Stimulated activated naive CD8-positive, alpha-beta T cell treated with anti-CD3 and anti-CD28 coated beads, Interleukin-15, amount 100 ng/mL, for 72 hours (primary cell): ENCODE data around the gene SCUBE1.
"Not testable (repeated sequence)": the region's sequence is repeated elsewhere in the genome, so short reads cannot be mapped to it uniquely, and the experiment has no call there.

Experiments used
- ATAC-seq: fragments of 150-1000 bp; cut with Tn5 transposase; 2 replicates; pipeline ENCODE4 v1.10.0; 2021; ENCODE audit warnings: mild to moderate bottlenecking, moderate library complexity
- DNase-seq, 2 donors: peaks; one replicate each; pipeline ENCODE4 v3.0.0; 2021 to 2022
- H3K27ac Mint-ChIP-seq, 2 donors: one replicate each; pipeline ENCODE4 v1.8.0; 2022; ENCODE audit warnings: mild to moderate bottlenecking in 2 of 2, mixed read lengths in 2 of 2, moderate library complexity in 2 of 2
- H3K27me3 Mint-ChIP-seq: one replicate; pipeline ENCODE4 v1.8.0; 2022; ENCODE audit warnings: mixed read lengths
- H3K4me1 Mint-ChIP-seq: one replicate; pipeline ENCODE4 v1.8.0; 2022; ENCODE audit warnings: mild to moderate bottlenecking, mixed read lengths
- H3K4me3 Mint-ChIP-seq, 2 donors: one replicate each; pipeline ENCODE4 v1.8.0; 2022; ENCODE audit warnings: mild to moderate bottlenecking in 2 of 2, mixed read lengths in 2 of 2, moderate library complexity in 1 of 2
- H3K9me3 Mint-ChIP-seq, 2 donors: one replicate each; pipeline ENCODE4 v1.8.0; 2022; ENCODE audit warnings: mixed read lengths in 2 of 2

Gene SCUBE1

GRCh38 chr22:43375951-43376455, 32.8 kb upstream of the SCUBE1 start:
- H3K27ac Mint-ChIP-seq: no peak overlapping the region
- peaks cover 83% of the 10 kb centered on the region for H3K27me3 Mint-ChIP-seq
- ATAC-seq (no peak), DNase-seq (no peak)
- peaks cover 26% of the 10 kb centered on the region for H3K4me1 Mint-ChIP-seq
- no peak overlapping the region for H3K4me3 Mint-ChIP-seq
- peaks cover 11% of the 10 kb centered on the region in 2 donors for H3K9me3 Mint-ChIP-seq

- H3K4me3 Mint-ChIP-seq: no peak overlapping the region
- DNase-seq (no peak), ATAC-seq (no peak)
- no peaks in the 10 kb centered on the region for H3K4me1 Mint-ChIP-seq
- no peak overlapping the region for H3K27ac Mint-ChIP-seq
- H3K27me3 Mint-ChIP-seq: peaks cover 57% of the 10 kb centered on the region
- peaks cover 9 to 11% of the 10 kb centered on the region in 2 donors for H3K9me3 Mint-ChIP-seq
Measured at GRCh38 chr22:43370036-43370435, 26.9 kb upstream of the SCUBE1 start.

- Mint-ChIP-seq H3K9me3 (no peaks in the 10 kb centered on the region), H3K27ac (peak overlapping the region in 1 of 2 donors; percentile 2), H3K4me3 (no peak overlapping the region), H3K4me1 (no peaks in the 10 kb centered on the region), H3K27me3 (peaks cover 33% of the 10 kb centered on the region)
- DNase-seq (no peak), ATAC-seq (no peak)
Measured at GRCh38 chr22:43365715-43366440, 22.7 kb upstream of the SCUBE1 start.

GRCh38 chr22:43364169-43364435, 20.9 kb upstream of the SCUBE1 start:
- no peaks in the 10 kb centered on the region for H3K9me3 Mint-ChIP-seq
- peaks cover 24% of the 10 kb centered on the region for H3K27me3 Mint-ChIP-seq
- H3K27ac Mint-ChIP-seq: peak overlapping the region in 1 of 2 donors; percentile 64
- no peak overlapping the region for H3K4me3 Mint-ChIP-seq
- ATAC-seq (no peak), DNase-seq (no peak)
- no peaks in the 10 kb centered on the region for H3K4me1 Mint-ChIP-seq

GRCh38 chr22:43363315-43364168, 20.4 kb upstream of the SCUBE1 start:
- Mint-ChIP-seq H3K4me3 (no peak overlapping the region), H3K27me3 (peaks cover 18% of the 10 kb centered on the region), H3K27ac (no peak overlapping the region), H3K4me1 (no peaks in the 10 kb centered on the region), H3K9me3 (no peaks in the 10 kb centered on the region)
- ATAC-seq (no peak), DNase-seq (no peak)

GRCh38 chr22:43360576-43360975, 17.4 kb upstream of the SCUBE1 start:
- DNase-seq (no peak), ATAC-seq (no peak)
- H3K4me3 Mint-ChIP-seq: no peak overlapping the region
- H3K9me3 Mint-ChIP-seq: no peaks in the 10 kb centered on the region
- no peaks in the 10 kb centered on the region for H3K4me1 Mint-ChIP-seq
- no peak overlapping the region for H3K27ac Mint-ChIP-seq
- H3K27me3 Mint-ChIP-seq: peaks cover 19% of the 10 kb centered on the region

GRCh38 chr22:43356881-43357280, 13.7 kb upstream of the SCUBE1 start:
- Mint-ChIP-seq H3K9me3 (no peaks in the 10 kb centered on the region), H3K27ac (no peak overlapping the region), H3K27me3 (peaks cover 17% of the 10 kb centered on the region), H3K4me3 (no peak overlapping the region), H3K4me1 (no peaks in the 10 kb centered on the region)
- DNase-seq (no peak), ATAC-seq (no peak)

GRCh38 chr22:43355688-43356087, 12.5 kb upstream of the SCUBE1 start:
- not testable (repeated sequence) for H3K9me3 Mint-ChIP-seq, DNase-seq, H3K4me1 Mint-ChIP-seq, H3K4me3 Mint-ChIP-seq, ATAC-seq, H3K27ac Mint-ChIP-seq
- peaks cover 17% of the 10 kb centered on the region for H3K27me3 Mint-ChIP-seq

- Mint-ChIP-seq H3K9me3 (no peaks in the 10 kb centered on the region), H3K4me3 (no peak overlapping the region), H3K27me3 (peaks cover 42% of the 10 kb centered on the region), H3K27ac (no peak overlapping the region), H3K4me1 (no peaks in the 10 kb centered on the region)
- no peak for DNase-seq
- no peak for ATAC-seq
Measured at GRCh38 chr22:43351966-43352345, 8.8 kb upstream of the SCUBE1 start.

GRCh38 chr22:43349636-43350035, 6.5 kb upstream of the SCUBE1 start:
- H3K4me1 Mint-ChIP-seq: peaks cover 8% of the 10 kb centered on the region
- DNase-seq (no peak), ATAC-seq (no peak)
- no peaks in the 10 kb centered on the region for H3K9me3 Mint-ChIP-seq
- H3K27ac Mint-ChIP-seq: no peak overlapping the region
- peaks cover 57% of the 10 kb centered on the region for H3K27me3 Mint-ChIP-seq
- no peak overlapping the region for H3K4me3 Mint-ChIP-seq

GRCh38 chr22:43346521-43346929, 3.4 kb upstream of the SCUBE1 start:
- Mint-ChIP-seq H3K9me3 (no peaks in the 10 kb centered on the region), H3K27me3 (peaks cover 80% of the 10 kb centered on the region), H3K4me3 (no peak overlapping the region), H3K4me1 (peaks cover 17% of the 10 kb centered on the region), H3K27ac (no peak overlapping the region)
- ATAC-seq: peak; percentile 76
- DNase-seq: peak; percentile 61 to 62

GRCh38 chr22:43345761-43346301, 2.7 kb upstream of the SCUBE1 start:
- no peak for DNase-seq
- Mint-ChIP-seq H3K27ac (no peak overlapping the region), H3K9me3 (no peaks in the 10 kb centered on the region), H3K4me3 (no peak overlapping the region), H3K27me3 (peaks cover 87% of the 10 kb centered on the region), H3K4me1 (peaks cover 17% of the 10 kb centered on the region)
- ATAC-seq: peak; percentile 51

- Mint-ChIP-seq H3K4me1 (peaks cover 17% of the 10 kb centered on the region), H3K9me3 (no peaks in the 10 kb centered on the region), H3K27ac (no peak overlapping the region), H3K4me3 (no peak overlapping the region), H3K27me3 (peaks cover 91% of the 10 kb centered on the region)
- DNase-seq (no peak), ATAC-seq (no peak)
Measured at GRCh38 chr22:43345356-43345755, 2.2 kb upstream of the SCUBE1 start.

GRCh38 chr22:43344520-43344787, 1.3 kb upstream of the SCUBE1 start:
- peaks cover 88% of the 10 kb centered on the region for H3K27me3 Mint-ChIP-seq
- H3K9me3 Mint-ChIP-seq: no peaks in the 10 kb centered on the region
- no peak overlapping the region for H3K27ac Mint-ChIP-seq
- H3K4me3 Mint-ChIP-seq: peak overlapping the region; percentile 6 to 31
- no peak for DNase-seq
- no peak for ATAC-seq
- H3K4me1 Mint-ChIP-seq: peaks cover 17% of the 10 kb centered on the region

GRCh38 chr22:43343670-43344519, 723 bp upstream of the SCUBE1 start:
- Mint-ChIP-seq H3K4me3 (peak overlapping the region; percentile 6 to 31), H3K4me1 (peaks cover 17% of the 10 kb centered on the region), H3K9me3 (no peaks in the 10 kb centered on the region), H3K27me3 (peaks cover 82% of the 10 kb centered on the region), H3K27ac (no peak overlapping the region)
- DNase-seq (no peak), ATAC-seq (no peak)
